ENCODE measurements around the gene AIM2. TPM values are rescaled to one million over a fixed set of nuclear protein-coding genes. Genes with fewer than 3 reads are reported as not detected.

Gene AIM2
- polyA plus RNA-seq, 6 donors from 2014 or later = 3.4 to 21.5 (median 5.1) TPM

DNA sequence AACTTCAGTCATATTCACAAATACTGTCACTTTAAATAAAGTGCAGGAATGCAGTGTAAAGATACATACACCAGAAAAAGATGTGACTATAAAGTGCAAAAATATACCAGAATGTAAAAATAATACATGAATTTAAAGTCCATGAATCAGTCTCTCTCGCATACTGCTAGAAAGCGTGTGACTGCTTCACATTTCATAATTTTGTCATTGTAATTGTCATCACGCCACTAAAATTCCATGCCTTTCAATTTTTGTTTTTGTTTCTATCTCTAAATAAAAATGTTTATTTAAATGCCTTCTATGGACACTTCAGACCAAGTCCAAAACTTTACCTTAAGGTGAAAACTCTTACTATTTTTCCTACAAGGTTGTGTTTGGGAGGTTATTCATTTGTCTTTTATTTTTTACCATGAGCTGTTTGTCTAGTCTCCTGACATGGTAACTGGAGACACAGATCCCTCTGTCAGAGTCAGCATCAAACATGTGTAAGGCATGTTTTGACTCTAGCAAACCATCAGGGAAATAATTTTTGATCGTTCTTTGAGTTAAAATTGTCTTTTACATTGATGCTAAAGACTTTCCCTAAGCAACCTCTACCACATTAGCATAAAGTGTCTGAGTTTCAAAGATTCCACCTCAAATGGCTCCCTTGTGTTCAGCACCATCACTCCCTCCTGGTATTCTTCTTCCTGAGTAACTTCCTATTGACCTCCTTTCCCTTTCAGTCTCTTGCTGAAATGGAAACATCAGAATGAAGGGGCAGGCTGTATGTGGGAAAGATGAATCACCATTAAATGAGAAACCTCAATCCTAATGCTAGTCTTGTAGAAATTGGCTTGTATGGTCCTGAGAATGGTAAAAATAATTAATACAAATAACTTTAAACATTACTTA lies 14.0 kb upstream of the AIM2 start:
- Mint-ChIP-seq H3K4me3 (no peak overlapping the region), H3K36me3 (no peaks in the 10 kb centered on the region), H3K9me3 (peaks cover 0 to 3% (median 0%) of the 10 kb centered on the region in 7 donors), H3K27me3 (no peaks in the 10 kb centered on the region), H3K4me1 (peaks cover 22 to 27% (median 26%) of the 10 kb centered on the region in 3 donors), H3K27ac (peak overlapping the region in 1 of 6 donors; percentile 41)
- DNase-seq (no peak), ATAC-seq (ENCODE audit: low read depth in 2 of 2) (no peak)

DNA sequence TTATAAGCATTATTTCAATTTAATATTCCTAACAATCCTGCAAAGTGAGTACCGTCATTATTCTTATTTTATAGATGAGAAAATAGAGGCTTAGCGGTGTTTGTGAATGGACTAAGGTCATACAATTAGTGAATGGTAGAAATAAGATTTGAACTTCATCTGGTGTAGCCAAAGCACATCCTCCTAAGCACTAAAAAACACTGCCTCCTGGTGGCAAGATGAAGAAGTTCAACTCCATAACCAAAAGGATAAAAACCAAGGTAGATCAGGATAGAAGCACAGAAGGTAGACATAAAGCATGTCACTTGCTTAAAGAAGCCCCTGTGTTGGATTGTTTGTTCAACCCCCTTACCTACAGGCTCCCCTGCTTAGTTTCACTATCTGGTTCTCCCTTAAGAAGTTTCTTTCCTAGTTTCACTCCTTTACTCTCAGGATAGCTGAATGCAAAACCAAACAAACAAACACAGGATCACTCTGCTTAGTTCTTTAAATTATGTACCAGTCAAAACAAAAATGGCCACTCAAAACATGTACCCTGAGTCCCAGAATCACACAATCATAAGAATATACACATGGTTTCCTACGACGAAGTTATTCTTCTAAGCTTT lies 12.7 kb upstream of the AIM2 start:
- Mint-ChIP-seq H3K27ac (peak overlapping the region in 1 of 6 donors; percentile 97), H3K27me3 (no peaks in the 10 kb centered on the region), H3K9me3 (peaks cover 0 to 3% (median 0%) of the 10 kb centered on the region in 7 donors), H3K4me1 (peaks cover 22 to 27% (median 26%) of the 10 kb centered on the region in 3 donors), H3K4me3 (no peak overlapping the region), H3K36me3 (no peaks in the 10 kb centered on the region)
- ATAC-seq (ENCODE audit: low read depth in 2 of 2) (peak; percentile 35 to 54), DNase-seq (peak; percentile 20)

DNA sequence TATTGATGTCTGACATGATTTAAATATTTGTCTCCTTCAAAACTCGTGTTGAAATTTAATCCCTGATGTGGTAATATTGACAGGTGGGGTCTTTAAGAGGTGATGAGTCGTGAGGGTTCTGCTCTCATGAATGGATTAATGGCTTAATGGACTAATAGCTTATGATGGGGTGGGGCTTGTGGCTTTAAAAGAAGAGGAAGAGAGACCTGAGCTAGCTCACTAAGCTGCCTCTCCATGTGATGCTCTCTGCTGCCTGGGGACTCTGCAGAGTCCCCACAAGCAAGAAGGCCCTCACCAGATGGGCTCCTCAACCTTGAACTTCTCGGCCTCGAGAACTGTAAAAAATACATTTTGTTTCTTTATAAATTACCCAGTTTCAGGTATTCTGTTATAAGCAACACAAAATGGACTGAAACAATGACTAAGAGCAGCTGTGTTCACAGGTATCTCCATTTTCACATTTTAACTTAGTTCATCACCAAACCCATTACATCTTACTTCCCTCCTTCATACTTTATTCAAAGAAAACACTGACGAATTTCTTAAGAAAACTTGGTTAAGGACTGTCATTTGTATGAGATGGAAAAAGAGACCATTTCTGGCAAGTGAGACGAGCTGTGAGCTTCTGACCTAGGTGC lies 12.1 kb upstream of the AIM2 start:
- peak; percentile 86 to 88 for ATAC-seq (ENCODE audit: low read depth in 2 of 2)
- no peak for DNase-seq
- H3K4me1 Mint-ChIP-seq = peaks cover 22 to 27% (median 26%) of the 10 kb centered on the region in 3 donors
- peaks cover 0 to 3% (median 0%) of the 10 kb centered on the region in 7 donors for H3K9me3 Mint-ChIP-seq
- H3K27ac Mint-ChIP-seq = peak overlapping the region; percentile 16 to 97 (median 74)
- no peak overlapping the region for H3K4me3 Mint-ChIP-seq
- no peaks in the 10 kb centered on the region for H3K27me3 Mint-ChIP-seq
- no peaks in the 10 kb centered on the region for H3K36me3 Mint-ChIP-seq

DNA sequence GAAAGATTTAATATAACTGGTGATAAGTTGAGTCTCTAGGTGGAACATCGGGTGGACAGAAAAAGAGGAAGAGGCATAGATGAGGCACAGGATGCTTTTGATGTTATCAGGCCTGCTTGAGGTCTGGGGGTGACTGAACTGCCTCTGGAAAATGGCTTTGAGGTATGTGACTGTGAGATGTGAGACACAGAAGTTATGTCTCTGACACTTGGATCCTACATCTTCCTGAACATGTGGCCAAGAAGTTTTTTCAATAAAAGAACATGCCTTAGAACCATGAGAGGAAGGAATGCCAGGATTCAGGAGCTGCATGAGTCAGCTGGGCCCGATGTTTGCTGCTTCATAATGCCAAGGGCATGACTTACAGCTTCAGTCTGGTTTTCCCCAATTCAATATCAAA lies 11.5 kb upstream of the AIM2 start:
- Mint-ChIP-seq H3K27ac (peak overlapping the region in 3 of 6 donors; percentile 16 to 93 (median 69)), H3K4me3 (no peak overlapping the region)
- ATAC-seq (ENCODE audit: low read depth in 2 of 2) = peak; percentile 32 to 41

DNA sequence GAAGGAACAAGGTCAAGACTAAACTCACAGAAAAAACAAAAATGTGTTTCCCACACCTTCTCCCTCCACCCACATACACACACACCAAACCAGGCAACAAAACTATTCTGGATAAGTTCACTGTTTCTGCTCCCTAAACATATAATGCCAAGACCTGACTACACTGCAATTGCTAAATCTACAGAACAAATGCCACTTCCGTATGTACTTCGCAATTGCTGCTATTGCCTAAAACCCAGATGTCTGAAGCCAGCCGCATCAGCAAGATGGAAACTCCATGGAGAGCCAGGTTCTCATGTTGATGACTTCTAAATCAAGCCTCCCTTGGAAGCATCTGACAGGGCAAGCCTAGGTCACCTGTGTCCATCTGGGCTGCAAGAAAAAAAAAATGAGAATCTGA lies 8.3 kb upstream of the AIM2 start:
- Mint-ChIP-seq H3K4me1 (peaks cover 20 to 25% (median 22%) of the 10 kb centered on the region in 3 donors), H3K36me3 (no peaks in the 10 kb centered on the region), H3K27me3 (no peaks in the 10 kb centered on the region), H3K9me3 (peaks cover 0 to 3% (median 0%) of the 10 kb centered on the region in 7 donors), H3K27ac (no peak overlapping the region), H3K4me3 (no peak overlapping the region)
- no peak for DNase-seq
- ATAC-seq (ENCODE audit: low read depth in 2 of 2) = no peak

More for the DNA sequence above, 11.5 kb upstream of the AIM2 start:
- Mint-ChIP-seq H3K27me3 (no peaks in the 10 kb centered on the region), H3K36me3 (no peaks in the 10 kb centered on the region), H3K9me3 (peaks cover 0 to 3% (median 0%) of the 10 kb centered on the region in 7 donors), H3K4me1 (peaks cover 22 to 27% (median 26%) of the 10 kb centered on the region in 3 donors)
- no peak for DNase-seq

DNA sequence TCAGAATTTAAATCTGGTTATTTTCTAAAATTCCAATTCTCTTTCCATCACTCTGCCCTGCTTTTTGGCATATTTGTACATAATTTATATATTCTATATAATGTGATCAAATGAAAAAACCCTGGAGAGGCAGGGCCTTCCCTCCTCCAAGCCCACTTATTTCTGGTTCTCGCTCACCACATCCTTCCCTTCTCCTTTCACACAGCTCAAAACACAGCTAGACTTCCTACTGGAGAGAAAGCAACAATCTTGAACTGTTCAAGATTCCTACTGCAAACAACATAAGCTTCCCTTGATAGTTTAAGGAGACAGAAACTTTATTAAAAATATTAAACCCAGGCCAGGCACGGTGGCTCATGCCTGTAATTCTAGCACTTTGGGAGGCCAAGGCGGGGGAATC lies 7.6 kb upstream of the AIM2 start:
- H3K4me3 Mint-ChIP-seq = no peak overlapping the region
- H3K27ac Mint-ChIP-seq = no peak overlapping the region
- ATAC-seq (ENCODE audit: low read depth in 2 of 2) = no peak
- H3K27me3 Mint-ChIP-seq = no peaks in the 10 kb centered on the region
- peaks cover 0 to 3% (median 0%) of the 10 kb centered on the region in 7 donors for H3K9me3 Mint-ChIP-seq
- peaks cover 15 to 18% (median 16%) of the 10 kb centered on the region in 3 donors for H3K4me1 Mint-ChIP-seq
- H3K36me3 Mint-ChIP-seq = no peaks in the 10 kb centered on the region
- DNase-seq = no peak

DNA sequence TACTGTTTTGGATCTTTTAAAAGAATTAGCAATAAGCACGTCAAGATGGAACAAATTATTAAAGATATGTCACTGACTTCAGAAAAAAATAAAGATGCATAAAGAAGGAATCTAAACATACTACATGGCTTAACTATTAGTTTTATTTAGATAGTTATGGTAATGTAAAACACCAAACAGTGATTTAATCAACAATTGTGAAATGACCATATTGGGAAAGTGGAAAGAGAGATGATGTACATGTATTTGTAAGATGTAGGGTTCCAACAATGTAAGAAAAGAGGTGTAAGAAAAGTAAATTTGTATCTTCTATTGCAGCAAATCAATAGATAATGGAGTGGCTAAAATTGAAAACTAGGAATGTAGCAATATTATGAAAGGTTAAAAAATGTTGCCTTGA lies 6.4 kb upstream of the AIM2 start:
- H3K27ac Mint-ChIP-seq = peak overlapping the region in 1 of 6 donors; percentile 75
- H3K27me3 Mint-ChIP-seq = no peaks in the 10 kb centered on the region
- H3K36me3 Mint-ChIP-seq = no peaks in the 10 kb centered on the region
- H3K4me3 Mint-ChIP-seq = no peak overlapping the region
- peaks cover 5 to 9% (median 7%) of the 10 kb centered on the region in 3 donors for H3K4me1 Mint-ChIP-seq
- DNase-seq (no peak), ATAC-seq (ENCODE audit: low read depth in 2 of 2) (no peak)
- peaks cover 0 to 3% (median 0%) of the 10 kb centered on the region in 7 donors for H3K9me3 Mint-ChIP-seq

DNA sequence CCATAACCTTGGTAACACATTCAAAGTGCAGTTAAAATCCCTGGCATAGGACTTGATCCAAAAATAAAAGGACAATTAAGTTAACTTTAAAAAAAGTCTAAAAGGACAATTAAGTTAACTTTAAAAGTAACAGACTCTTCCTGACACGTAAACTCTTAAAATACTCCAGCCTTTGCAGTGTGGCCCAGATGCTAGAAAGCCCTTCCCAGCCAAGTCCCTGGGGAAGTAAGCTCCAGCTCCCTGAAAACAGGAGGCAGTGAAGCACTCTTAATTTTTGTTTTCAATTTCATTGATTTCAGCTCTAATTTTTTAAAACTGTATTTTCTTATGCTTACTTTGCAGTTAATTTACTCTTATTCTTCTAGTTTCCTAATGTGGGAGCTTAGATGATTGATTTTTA lies 5.1 kb upstream of the AIM2 start:
- no peaks in the 10 kb centered on the region for H3K27me3 Mint-ChIP-seq
- H3K27ac Mint-ChIP-seq = peak overlapping the region in 2 of 6 donors; percentile 43 to 71
- no peaks in the 10 kb centered on the region for H3K9me3 Mint-ChIP-seq
- H3K4me3 Mint-ChIP-seq = no peak overlapping the region
- ATAC-seq (ENCODE audit: low read depth in 2 of 2) (no peak), DNase-seq (no peak)
- H3K36me3 Mint-ChIP-seq = no peaks in the 10 kb centered on the region
- peaks cover 4 to 12% (median 6%) of the 10 kb centered on the region in 3 donors for H3K4me1 Mint-ChIP-seq

DNA sequence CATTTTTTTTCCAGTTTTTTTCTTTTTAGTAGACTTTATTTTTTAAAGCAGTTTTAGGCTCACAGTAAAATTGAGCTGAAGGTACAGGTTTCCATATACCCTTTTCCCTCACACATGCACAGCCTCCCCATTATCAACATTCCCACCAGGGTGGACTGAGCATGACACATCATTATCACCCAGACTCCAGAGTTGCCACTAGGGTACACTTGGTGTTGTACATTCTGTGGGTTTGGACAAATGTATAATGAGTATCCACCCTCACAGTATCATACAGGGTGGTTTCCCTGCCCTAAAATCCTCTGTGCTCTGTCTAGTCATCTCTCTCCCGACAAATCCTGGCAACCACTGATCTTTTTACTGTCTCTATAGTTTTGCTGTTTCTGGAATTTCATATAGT lies 3.0 kb upstream of the AIM2 start:
- H3K27me3 Mint-ChIP-seq = no peaks in the 10 kb centered on the region
- ATAC-seq (ENCODE audit: low read depth in 2 of 2) (no peak), DNase-seq (no peak)
- no peaks in the 10 kb centered on the region for H3K36me3 Mint-ChIP-seq
- no peaks in the 10 kb centered on the region for H3K9me3 Mint-ChIP-seq
- H3K27ac Mint-ChIP-seq = no peak overlapping the region
- no peak overlapping the region for H3K4me3 Mint-ChIP-seq
- peaks cover 4 to 14% (median 8%) of the 10 kb centered on the region in 3 donors for H3K4me1 Mint-ChIP-seq

DNA sequence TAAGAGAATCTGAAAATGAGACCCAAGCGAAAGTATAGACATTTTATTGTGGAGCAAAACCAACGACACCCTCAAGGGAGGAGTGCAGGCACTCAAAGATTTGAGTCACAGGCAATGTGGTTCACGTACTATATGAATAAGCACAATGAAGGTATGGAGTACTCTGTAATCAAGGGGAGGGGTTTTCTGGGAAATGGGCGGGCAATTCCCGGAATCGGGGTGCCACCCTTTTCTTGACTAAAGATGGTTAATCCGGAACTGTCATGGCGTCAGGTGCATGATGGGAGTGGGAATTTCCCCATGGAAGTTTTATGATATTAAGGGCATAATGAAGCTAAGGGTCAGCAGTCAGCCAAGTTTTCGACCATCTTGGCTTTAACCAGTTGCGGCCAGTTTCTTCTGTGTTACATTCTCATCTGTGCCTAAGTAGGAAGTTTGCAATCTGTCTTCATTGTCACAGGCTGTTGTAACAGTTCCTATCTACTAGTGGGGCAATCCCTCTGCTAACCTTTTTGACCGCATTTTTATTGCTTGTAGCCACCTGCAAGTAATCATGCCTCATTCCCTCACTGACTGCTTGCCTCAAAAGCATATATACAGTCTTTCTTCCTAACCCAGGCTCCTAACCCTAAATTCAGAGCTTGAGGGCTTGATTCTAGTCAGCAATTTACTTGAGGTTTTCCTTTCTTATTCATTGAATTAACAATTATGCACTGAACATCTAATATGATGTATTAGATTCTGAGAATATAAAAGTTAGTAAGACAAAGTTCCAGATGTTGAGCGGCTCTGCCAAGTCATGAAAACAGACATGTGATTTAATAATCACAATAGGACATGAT lies 775 bp upstream of the AIM2 start:
- no peaks in the 10 kb centered on the region for H3K9me3 Mint-ChIP-seq
- H3K4me3 Mint-ChIP-seq = peak overlapping the region in 7 of 8 donors; percentile 18 to 92 (median 71)

DNA sequence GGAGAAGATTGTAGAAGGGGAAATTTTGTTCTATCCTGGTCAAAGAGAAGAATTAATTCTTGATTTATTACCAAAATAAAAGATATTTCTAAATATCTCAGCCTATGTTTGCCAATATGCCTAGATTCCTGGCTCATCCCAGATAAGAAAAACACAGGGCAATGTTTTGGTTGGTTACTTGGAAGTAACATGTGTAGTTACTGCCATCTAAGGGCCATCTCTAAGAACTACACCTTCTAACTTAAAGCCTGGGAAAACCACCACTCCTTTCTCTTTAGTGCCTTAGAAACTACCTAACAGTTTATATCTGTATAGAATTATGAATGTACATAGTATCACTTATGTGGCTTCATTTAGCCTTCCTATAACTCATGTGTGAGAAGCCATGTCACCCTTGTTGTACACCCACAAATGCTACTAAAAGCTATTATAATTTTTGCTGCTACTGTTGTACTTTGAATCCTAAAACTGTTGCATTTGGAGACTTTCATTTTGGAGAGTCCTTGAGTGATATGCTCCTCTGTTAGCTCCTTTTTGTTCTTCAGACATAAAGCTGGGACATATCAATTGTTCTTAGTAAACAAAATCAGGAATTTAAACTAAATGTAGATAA lies 4.5 kb downstream of the AIM2 start:
- Mint-ChIP-seq H3K27ac (peak overlapping the region; percentile 37 to 96 (median 77)), H3K9me3 (no peaks in the 10 kb centered on the region), H3K36me3 (no peaks in the 10 kb centered on the region), H3K27me3 (no peaks in the 10 kb centered on the region), H3K4me1 (peaks cover 42 to 65% (median 51%) of the 10 kb centered on the region in 3 donors), H3K4me3 (peak overlapping the region in 3 of 8 donors; percentile 33 to 47 (median 43))
- peak; percentile 35 for DNase-seq
- no peak for ATAC-seq (ENCODE audit: low read depth in 2 of 2)

More for the DNA sequence above, 775 bp upstream of the AIM2 start:
- Mint-ChIP-seq H3K4me1 (peaks cover 4 to 21% (median 11%) of the 10 kb centered on the region in 3 donors), H3K36me3 (no peaks in the 10 kb centered on the region), H3K27ac (peak overlapping the region; percentile 41 to 88 (median 74)), H3K27me3 (no peaks in the 10 kb centered on the region)
- ATAC-seq (ENCODE audit: low read depth in 2 of 2) (peak; percentile 56 to 59), DNase-seq (peak; percentile 13)

DNA sequence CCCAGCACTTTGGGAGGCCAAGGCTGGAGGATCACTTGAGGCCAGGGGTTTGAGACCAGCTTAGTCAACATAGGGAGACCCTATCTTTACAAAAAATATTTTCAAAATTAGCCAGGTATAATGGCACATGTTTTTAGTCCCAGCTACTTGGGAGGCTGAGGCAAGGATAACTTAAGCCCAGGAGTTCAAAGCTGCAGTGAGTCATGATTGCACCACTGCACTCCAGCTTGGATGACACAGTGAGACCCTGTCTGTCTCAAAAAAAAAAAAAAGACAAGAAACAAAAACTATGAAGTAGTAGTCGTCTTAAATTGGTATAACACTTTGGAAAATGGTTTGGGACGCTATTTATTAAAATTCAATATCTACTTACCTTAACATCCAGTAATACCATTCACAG lies 7.7 kb downstream of the AIM2 start:
- H3K4me1 Mint-ChIP-seq = peaks cover 60 to 87% (median 63%) of the 10 kb centered on the region in 3 donors
- ATAC-seq (ENCODE audit: low read depth in 2 of 2) (no peak), DNase-seq (no peak)
- H3K27me3 Mint-ChIP-seq = no peaks in the 10 kb centered on the region
- peak overlapping the region in 4 of 8 donors; percentile 60 to 81 (median 80) for H3K4me3 Mint-ChIP-seq
- peaks cover 5 to 8% of the 10 kb centered on the region in 2 donors for H3K36me3 Mint-ChIP-seq
- peak overlapping the region; percentile 4 to 99 (median 96) for H3K27ac Mint-ChIP-seq
- H3K9me3 Mint-ChIP-seq = peaks cover 0 to 2% (median 0%) of the 10 kb centered on the region in 7 donors

All from naive B cell (primary cell).